H9 (cell line): ENCODE data around the gene CDH4. TPM values are rescaled to one million over a fixed set of nuclear protein-coding genes. Genes with fewer than 3 reads are reported as not detected.

Source experiments
- DNase-seq: peaks from one replicate; pipeline ENCODE4 v3.0.0-alpha.2; 2017
- H2AFZ ChIP-seq: one replicate; pipeline ENCODE4 v1.6.1; 2013; ENCODE audit warnings: mild to moderate bottlenecking, low read length, control low read depth, moderate library complexity
- H2AK5ac ChIP-seq: 2 replicates; pipeline ENCODE4 v1.6.1; 2013; ENCODE audit warnings: low read length, control low read depth, mixed read lengths; ENCODE audit not compliant: insufficient read length
- H2BK120ac ChIP-seq: one replicate; pipeline ENCODE4 v1.6.1; 2013; ENCODE audit warnings: low read depth, mild to moderate bottlenecking, low read length, control low read depth, inconsistent platforms; ENCODE audit not compliant: poor library complexity, severe bottlenecking
- H2BK12ac ChIP-seq: 2 replicates; pipeline ENCODE4 v1.6.1; 2013; ENCODE audit warnings: low read length, control low read depth, mixed read lengths, low read depth; ENCODE audit not compliant: insufficient read length
- H2BK15ac ChIP-seq: 2 replicates; pipeline ENCODE4 v1.6.1; 2013; ENCODE audit warnings: low read depth, low read length, control low read depth
- H2BK20ac ChIP-seq: one replicate; pipeline ENCODE4 v1.6.1; 2013; ENCODE audit warnings: low read depth, mild to moderate bottlenecking, low read length, control low read depth, inconsistent platforms; ENCODE audit not compliant: poor library complexity, severe bottlenecking
- H2BK5ac ChIP-seq: 2 replicates; pipeline ENCODE4 v1.6.1; 2013; ENCODE audit warnings: low read length, control low read depth, mixed read lengths; ENCODE audit not compliant: insufficient read length
- H3K14ac ChIP-seq: 2 replicates; pipeline ENCODE4 v1.6.1; 2013; ENCODE audit warnings: low read length, control low read depth; ENCODE audit not compliant: insufficient read depth
- H3K18ac ChIP-seq: 2 replicates; pipeline ENCODE4 v1.6.1; 2013; ENCODE audit warnings: low read depth, mild to moderate bottlenecking, mixed read lengths, low read length, control low read depth; ENCODE audit not compliant: insufficient read length
- H3K23ac ChIP-seq: 2 replicates; pipeline ENCODE4 v1.6.1; 2013; ENCODE audit warnings: low read length, control low read depth, mixed read lengths, low read depth; ENCODE audit not compliant: insufficient read length
- H3K23me2 ChIP-seq: 2 replicates; pipeline ENCODE4 v1.6.1; 2013; ENCODE audit warnings: low read depth, mild to moderate bottlenecking, mixed read lengths, low read length, control low read depth; ENCODE audit not compliant: insufficient read length, poor library complexity, severe bottlenecking
- H3K27ac ChIP-seq: 2 replicates; pipeline ENCODE4 v1.5.1; 2013; ENCODE audit warnings: low read length, control low read depth, mixed read lengths, low read depth; ENCODE audit not compliant: insufficient read length
- H3K27me3 ChIP-seq: 2 replicates; pipeline ENCODE4 v1.6.1; 2013; ENCODE audit warnings: low read length, control low read depth, inconsistent platforms; ENCODE audit not compliant: insufficient read depth
- H3K4ac ChIP-seq: 2 replicates; pipeline ENCODE4 v1.6.1; 2013; ENCODE audit warnings: low read depth, mild to moderate bottlenecking, control low read depth, inconsistent platforms, low read length, moderate library complexity
- H3K4me1 ChIP-seq: 2 replicates; pipeline ENCODE4 v1.6.1; 2013; ENCODE audit warnings: low read length, control low read depth, inconsistent platforms; ENCODE audit not compliant: insufficient read depth
- H3K4me2 ChIP-seq: 2 replicates; pipeline ENCODE4 v1.6.1; 2013; ENCODE audit warnings: low read length, control low read depth, mixed read lengths; ENCODE audit not compliant: insufficient read length, insufficient read depth
- H3K56ac ChIP-seq: 2 replicates; pipeline ENCODE4 v1.6.1; 2013; ENCODE audit warnings: low read depth, mild to moderate bottlenecking, mixed read lengths, low read length, control low read depth; ENCODE audit not compliant: insufficient read length
- H3K79me1 ChIP-seq: 2 replicates; pipeline ENCODE4 v1.6.1; 2013; ENCODE audit warnings: low read depth, mild to moderate bottlenecking, moderate library complexity, low read length, control low read depth, inconsistent platforms; ENCODE audit not compliant: insufficient read depth, poor library complexity, severe bottlenecking
- H3K79me2 ChIP-seq: 2 replicates; pipeline ENCODE4 v1.6.1; 2013; ENCODE audit warnings: low read length, control low read depth, inconsistent platforms; ENCODE audit not compliant: insufficient read depth
- H3K9ac ChIP-seq: 2 replicates; pipeline ENCODE4 v1.6.1; 2013; ENCODE audit warnings: low read length, control low read depth, mixed read lengths; ENCODE audit not compliant: insufficient read length; ENCODE audit errors: extremely low read depth
- H3K9me3 ChIP-seq: one replicate; pipeline ENCODE4 v1.6.1; 2013; ENCODE audit warnings: low read depth, low read length, inconsistent platforms; ENCODE audit not compliant: control insufficient read depth
- H3T11ph ChIP-seq: one replicate; pipeline ENCODE4 v1.6.1; 2013; ENCODE audit warnings: mild to moderate bottlenecking, low read length, control low read depth, inconsistent platforms
- H4K20me1 ChIP-seq: one replicate; pipeline ENCODE4 v1.6.1; 2013; ENCODE audit not compliant: control insufficient read depth, insufficient read length, insufficient read depth
- H4K5ac ChIP-seq: 2 replicates; pipeline ENCODE4 v1.6.1; 2013; ENCODE audit warnings: low read depth, mild to moderate bottlenecking, mixed read lengths, low read length, control low read depth; ENCODE audit not compliant: insufficient read length
- H4K8ac ChIP-seq: replicated peaks from 2 replicates; pipeline ENCODE4 v1.6.1; 2013; ENCODE audit warnings: low read length, control low read depth, mixed read lengths, low read depth; ENCODE audit not compliant: insufficient read length
- H4K91ac ChIP-seq: 2 replicates; pipeline ENCODE4 v1.6.1; 2013; ENCODE audit warnings: low read depth, mild to moderate bottlenecking, moderate library complexity, mixed read lengths, low read length, control low read depth; ENCODE audit not compliant: insufficient read length
- H3K27ac Mint-ChIP-seq, 3 experiments: 2 replicates in 2 of 3; 3 replicates in 1 of 3; pipeline ENCODE4 v1.8.0; 2020 to 2021; ENCODE audit warnings: mixed read lengths in 3 of 3, mild to moderate bottlenecking in 1 of 3, moderate library complexity in 1 of 3
- H3K27me3 Mint-ChIP-seq: 2 replicates; pipeline ENCODE4 v1.8.0; 2021; ENCODE audit warnings: low read depth, mild to moderate bottlenecking, moderate library complexity, mixed read lengths
- H3K36me3 Mint-ChIP-seq, 3 experiments: 2 replicates in 2 of 3; 3 replicates in 1 of 3; pipeline ENCODE4 v1.8.0; 2020 to 2021; ENCODE audit warnings: low read depth in 3 of 3, mixed read lengths in 3 of 3; ENCODE audit not compliant: insufficient read depth in 1 of 3
- H3K4me1 Mint-ChIP-seq, 2 experiments: 2 replicates each; pipeline ENCODE4 v1.8.0; 2020; ENCODE audit warnings: mixed read lengths in 2 of 2
- H3K4me3 Mint-ChIP-seq, 2 experiments: 2 replicates in 1 of 2; 3 replicates in 1 of 2; pipeline ENCODE4 v1.8.0; 2020 to 2021; ENCODE audit warnings: mild to moderate bottlenecking in 2 of 2, mixed read lengths in 2 of 2, moderate library complexity in 1 of 2
- H3K9me3 Mint-ChIP-seq, 2 experiments: 2 replicates in 1 of 2; 3 replicates in 1 of 2; pipeline ENCODE4 v1.8.0; 2020; ENCODE audit warnings: mild to moderate bottlenecking in 2 of 2, mixed read lengths in 2 of 2, moderate library complexity in 1 of 2
- WGBS: extraction: QIAGEN DNeasy Blood & Tissue Kit; methylation state at CpG from one replicate; pipeline ENCODE4 v1.1.7; 2013; ENCODE audit warnings: missing lambda C conversion rate, low lambda C conversion rate, mixed read lengths; ENCODE audit not compliant: insufficient read length; ENCODE audit errors: extremely low coverage; 5-methylcytosine and 5-hydroxymethylcytosine counted together
- total RNA-seq: library from RNA; stranded (reverse); gene quantifications from 2 replicates; pipeline ENCODE4 v1.2.1, GENCODE V29; 2021
- TF ChIP-seq, protein P1 (sequence below): fragments of 200-600 bp; sonication (generic); conservative IDR thresholded peaks from 3 replicates; pipeline ENCODE4 v1.8.0; 2021; ENCODE audit warnings: antibody characterized with exemption, mild to moderate bottlenecking

The CDH4 gene
- total RNA-seq, 1 experiment from 2014 or later = 3.0 TPM

DNA sequence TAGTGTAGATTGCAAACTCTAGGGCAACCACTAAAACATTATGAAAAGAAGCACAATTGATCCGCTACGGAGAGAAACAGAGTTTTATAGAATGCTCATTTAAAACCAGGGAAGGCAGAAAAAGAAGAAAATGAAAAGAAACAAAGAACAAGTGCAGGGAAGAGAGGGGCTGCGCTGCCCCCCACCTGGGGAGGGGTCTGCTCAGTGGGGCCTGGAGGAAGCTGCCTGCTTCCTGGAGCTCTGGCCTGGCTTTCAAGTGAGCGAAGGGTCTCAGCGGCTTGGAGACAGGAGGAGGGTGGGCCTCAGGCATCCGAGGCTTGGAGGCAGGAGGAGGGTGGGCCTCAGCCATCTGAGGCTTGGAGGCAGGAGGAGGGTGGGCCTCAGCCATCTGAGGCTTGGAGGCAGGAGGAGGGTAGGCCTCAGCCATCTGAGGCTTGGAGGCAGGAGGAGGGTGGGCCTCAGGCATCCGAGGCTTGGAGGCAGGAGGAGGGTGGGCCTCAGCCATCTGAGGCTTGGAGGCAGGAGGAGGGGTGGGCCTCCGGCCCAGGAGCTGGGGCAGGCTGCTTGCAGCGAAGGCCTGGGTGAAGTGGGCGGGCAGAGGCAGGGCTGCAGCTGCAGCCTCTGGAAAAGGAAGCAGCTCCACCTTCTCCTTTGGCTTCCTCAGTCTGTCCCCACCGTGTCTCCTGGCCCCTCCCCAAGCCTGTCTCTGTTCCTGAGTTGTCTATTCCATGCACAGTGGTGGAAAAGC, 407.4 kb downstream of the CDH4 start:
- Histone ChIP-seq H3K4ac (no peak overlapping the region), H3K27ac (no peak overlapping the region), H4K20me1 (no peaks in the 10 kb centered on the region), H2BK12ac (no peak overlapping the region), H3K79me2 (no peaks in the 10 kb centered on the region), H2BK120ac (no peak overlapping the region), H2AK5ac (no peak overlapping the region), H2BK15ac (no peak overlapping the region), H2BK20ac (no peak overlapping the region), H3K56ac (no peak overlapping the region), H2AFZ (no peak overlapping the region), H3K79me1 (no peaks in the 10 kb centered on the region), H4K8ac (no peak overlapping the region), H3T11ph (no peak overlapping the region), H3K27me3 (peaks cover 4% of the 10 kb centered on the region; the same call in 1 of the 2 replicates), H3K9ac (no peak overlapping the region), H3K9me3 (no peaks in the 10 kb centered on the region), H3K4me1 (no peaks in the 10 kb centered on the region), H3K23ac (no peak overlapping the region), H2BK5ac (no peak overlapping the region), H3K4me2 (no peak overlapping the region), H4K5ac (no peak overlapping the region), H3K23me2 (no peaks in the 10 kb centered on the region), H4K91ac (no peak overlapping the region), H3K14ac (no peak overlapping the region), H3K18ac (no peak overlapping the region)
- no peak for DNase-seq
- H3K9me3 Mint-ChIP-seq = peaks cover 1% of the 10 kb centered on the region in 2 experiments; a peak in 4 of 5 replicates
- H3K4me1 Mint-ChIP-seq = peaks cover 0 to 3% of the 10 kb centered on the region in 2 experiments; a peak in 2 of 4 replicates
- TF ChIP-seq, protein P1, sequence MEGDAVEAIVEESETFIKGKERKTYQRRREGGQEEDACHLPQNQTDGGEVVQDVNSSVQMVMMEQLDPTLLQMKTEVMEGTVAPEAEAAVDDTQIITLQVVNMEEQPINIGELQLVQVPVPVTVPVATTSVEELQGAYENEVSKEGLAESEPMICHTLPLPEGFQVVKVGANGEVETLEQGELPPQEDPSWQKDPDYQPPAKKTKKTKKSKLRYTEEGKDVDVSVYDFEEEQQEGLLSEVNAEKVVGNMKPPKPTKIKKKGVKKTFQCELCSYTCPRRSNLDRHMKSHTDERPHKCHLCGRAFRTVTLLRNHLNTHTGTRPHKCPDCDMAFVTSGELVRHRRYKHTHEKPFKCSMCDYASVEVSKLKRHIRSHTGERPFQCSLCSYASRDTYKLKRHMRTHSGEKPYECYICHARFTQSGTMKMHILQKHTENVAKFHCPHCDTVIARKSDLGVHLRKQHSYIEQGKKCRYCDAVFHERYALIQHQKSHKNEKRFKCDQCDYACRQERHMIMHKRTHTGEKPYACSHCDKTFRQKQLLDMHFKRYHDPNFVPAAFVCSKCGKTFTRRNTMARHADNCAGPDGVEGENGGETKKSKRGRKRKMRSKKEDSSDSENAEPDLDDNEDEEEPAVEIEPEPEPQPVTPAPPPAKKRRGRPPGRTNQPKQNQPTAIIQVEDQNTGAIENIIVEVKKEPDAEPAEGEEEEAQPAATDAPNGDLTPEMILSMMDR = no peak
- peaks cover 0 to 1% (median under 1%) of the 10 kb centered on the region in 3 experiments; a peak in 1 of 7 replicates for H3K36me3 Mint-ChIP-seq
- no CpG with 5 or more reads among the region's 11 CpGs for WGBS
- no peak overlapping the region; a peak in 1 of 5 replicates for H3K4me3 Mint-ChIP-seq
- peak overlapping the region in 2 of 3 experiments; percentile 9 to 48; a peak in 2 of 7 replicates for H3K27ac Mint-ChIP-seq
- H3K27me3 Mint-ChIP-seq = peaks cover 47% of the 10 kb centered on the region
